ENCODE data around the gene KLRG1. TPM values are rescaled to one million over a fixed set of nuclear protein-coding genes. Genes with fewer than 3 reads are reported as not detected.

KLRG1 gene
- total RNA-seq, 2 donors from 2014 or later, result 6.7 to 23.2 TPM

DNA sequence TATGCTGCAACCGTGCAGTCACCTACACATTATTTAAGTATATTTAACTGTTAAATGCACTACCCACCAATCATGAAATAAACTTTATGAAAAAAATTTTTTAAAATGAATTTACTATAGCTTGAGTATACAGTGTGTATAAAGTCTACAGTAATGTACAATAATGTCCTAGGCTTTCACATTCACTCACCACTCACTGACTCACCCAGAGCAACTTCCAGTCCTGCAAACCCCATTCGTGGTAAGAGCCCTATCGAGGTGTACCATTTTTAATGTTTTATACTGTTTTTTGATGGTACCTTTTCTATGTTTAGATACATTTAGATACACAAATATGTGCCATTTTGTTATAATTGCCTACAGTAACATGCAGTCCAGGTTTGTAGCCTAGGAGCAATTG is 48.1 kb downstream of the KLRG1 start:
- peaks cover 37 to 45% of the 10 kb centered on the region in 2 donors for H3K4me1 Mint-ChIP-seq (ENCODE audit: low read depth in 2 of 2)
- no peak for ATAC-seq

GRCh38 chr12:9039397-9039977 is 50.1 kb downstream of the KLRG1 start:
- Mint-ChIP-seq H3K4me1 (ENCODE audit: low read depth in 2 of 2) (peaks cover 25 to 33% of the 10 kb centered on the region in 2 donors), H3K9me3 (no peaks in the 10 kb centered on the region), H3K27me3 (no peaks in the 10 kb centered on the region), H3K36me3 (no peaks in the 10 kb centered on the region), H3K27ac (peak overlapping the region; percentile 16 to 49), H3K4me3 (peak overlapping the region; percentile 48)
- DNase-seq (ENCODE audit: low spot score) (no peak), ATAC-seq (peak; percentile 63 to 70)

More for the DNA sequence above, 48.1 kb downstream of the KLRG1 start:
- Mint-ChIP-seq H3K27me3 (no peaks in the 10 kb centered on the region), H3K36me3 (no peaks in the 10 kb centered on the region), H3K27ac (peak overlapping the region; percentile 16 to 49), H3K4me3 (peak overlapping the region; percentile 8), H3K9me3 (no peaks in the 10 kb centered on the region)
- DNase-seq (ENCODE audit: low spot score), result no peak

- H3K27me3 Mint-ChIP-seq, result no peaks in the 10 kb centered on the region
- ATAC-seq, result no peak
- no peak for DNase-seq (ENCODE audit: low spot score)
- H3K4me1 Mint-ChIP-seq (ENCODE audit: low read depth in 2 of 2), result peaks cover 26 to 32% of the 10 kb centered on the region in 2 donors
- peak overlapping the region in 1 of 2 donors; percentile 33 for H3K27ac Mint-ChIP-seq
- peaks cover 1% of the 10 kb centered on the region for H3K9me3 Mint-ChIP-seq
- no peaks in the 10 kb centered on the region for H3K36me3 Mint-ChIP-seq
- H3K4me3 Mint-ChIP-seq, result no peak overlapping the region
Observed at GRCh38 chr12:9040484-9041186, 51.3 kb downstream of the KLRG1 start.

DNA sequence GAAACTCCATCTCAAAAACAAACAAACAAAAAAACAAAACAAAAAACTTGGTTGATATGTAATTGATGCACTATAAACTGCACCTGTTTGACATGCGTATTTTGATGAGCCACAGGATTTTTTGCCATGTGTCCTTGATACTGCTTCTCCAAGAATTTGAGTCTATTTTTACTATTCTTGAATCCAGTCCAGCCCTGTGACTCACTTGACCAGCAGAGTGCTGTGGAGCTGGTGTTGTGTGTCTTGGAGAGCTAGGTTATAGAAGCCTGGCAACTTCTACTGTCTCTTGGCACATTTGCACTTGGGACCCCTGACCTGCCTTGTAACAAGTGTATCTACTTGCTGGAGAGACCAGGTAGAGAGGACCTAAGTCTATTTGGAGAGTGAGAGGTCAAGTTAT is 52.0 kb downstream of the KLRG1 start:
- H3K36me3 Mint-ChIP-seq, result no peaks in the 10 kb centered on the region
- peaks cover 27 to 35% of the 10 kb centered on the region in 2 donors for H3K4me1 Mint-ChIP-seq (ENCODE audit: low read depth in 2 of 2)
- no peak overlapping the region for H3K27ac Mint-ChIP-seq
- H3K9me3 Mint-ChIP-seq, result peaks cover 3% of the 10 kb centered on the region
- no peak for ATAC-seq
- no peak overlapping the region for H3K4me3 Mint-ChIP-seq
- H3K27me3 Mint-ChIP-seq, result no peaks in the 10 kb centered on the region
- no peak for DNase-seq (ENCODE audit: low spot score)

GRCh38 chr12:9043766-9044165 is 54.4 kb downstream of the KLRG1 start:
- H3K4me1 Mint-ChIP-seq (ENCODE audit: low read depth in 2 of 2), result peaks cover 18 to 27% of the 10 kb centered on the region in 2 donors
- ATAC-seq, result no peak
- peaks cover 3% of the 10 kb centered on the region for H3K9me3 Mint-ChIP-seq
- H3K4me3 Mint-ChIP-seq, result no peak overlapping the region
- peak overlapping the region in 1 of 2 donors; percentile 52 for H3K27ac Mint-ChIP-seq
- H3K27me3 Mint-ChIP-seq, result no peaks in the 10 kb centered on the region
- no peaks in the 10 kb centered on the region for H3K36me3 Mint-ChIP-seq
- DNase-seq (ENCODE audit: low spot score), result no peak

- H3K4me1 Mint-ChIP-seq (ENCODE audit: low read depth in 2 of 2), result peaks cover 9 to 19% of the 10 kb centered on the region in 2 donors
- H3K9me3 Mint-ChIP-seq, result peaks cover 3% of the 10 kb centered on the region
- no peak overlapping the region for H3K27ac Mint-ChIP-seq
- no peak for DNase-seq (ENCODE audit: low spot score)
- no peak for ATAC-seq
- no peak overlapping the region for H3K4me3 Mint-ChIP-seq
- H3K27me3 Mint-ChIP-seq, result no peaks in the 10 kb centered on the region
- no peaks in the 10 kb centered on the region for H3K36me3 Mint-ChIP-seq
Observed at GRCh38 chr12:9047105-9047504, 57.8 kb downstream of the KLRG1 start.

- H3K9me3 Mint-ChIP-seq, result peaks cover 3% of the 10 kb centered on the region
- no peak overlapping the region for H3K4me3 Mint-ChIP-seq
- DNase-seq (ENCODE audit: low spot score) (no peak), ATAC-seq (no peak)
- H3K27ac Mint-ChIP-seq, result peak overlapping the region; percentile 3 to 45
- H3K4me1 Mint-ChIP-seq (ENCODE audit: low read depth in 2 of 2), result peaks cover 6 to 14% of the 10 kb centered on the region in 2 donors
- H3K36me3 Mint-ChIP-seq, result no peaks in the 10 kb centered on the region
- H3K27me3 Mint-ChIP-seq, result no peaks in the 10 kb centered on the region
Observed at GRCh38 chr12:9048930-9049329, 59.6 kb downstream of the KLRG1 start.

DNA sequence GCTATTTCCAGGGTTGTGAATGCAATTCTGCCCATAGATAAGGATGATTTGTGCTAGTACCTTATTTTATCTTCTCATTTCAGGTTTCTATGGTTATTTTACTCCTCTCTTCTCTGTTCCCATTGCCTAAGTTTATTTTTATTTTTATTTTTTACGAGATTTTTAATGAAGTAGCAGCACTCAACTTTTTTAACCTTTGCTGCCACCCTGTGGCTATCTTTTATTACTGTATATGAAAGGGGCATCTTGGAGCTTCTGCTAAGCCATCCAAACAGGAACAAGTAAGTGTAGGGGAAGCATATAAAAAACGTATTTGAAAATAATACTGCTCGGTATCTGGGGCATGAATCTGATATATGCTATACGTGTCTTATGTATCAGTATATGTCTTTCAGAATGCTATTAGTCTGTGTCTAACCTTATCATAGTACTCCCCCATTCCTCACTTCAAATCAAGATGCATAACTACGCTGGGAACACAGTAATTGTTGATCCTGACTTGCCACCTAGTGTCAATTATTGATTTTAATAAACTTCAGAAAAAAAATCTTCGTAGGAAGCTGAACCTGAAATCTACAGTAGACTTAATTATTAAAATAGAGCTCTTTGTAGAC is 60.3 kb downstream of the KLRG1 start:
- Mint-ChIP-seq H3K4me3 (no peak overlapping the region), H3K4me1 (ENCODE audit: low read depth in 2 of 2) (peaks cover 6 to 14% of the 10 kb centered on the region in 2 donors), H3K9me3 (peaks cover 3% of the 10 kb centered on the region), H3K27ac (peak overlapping the region in 1 of 2 donors; percentile 3), H3K36me3 (no peaks in the 10 kb centered on the region), H3K27me3 (no peaks in the 10 kb centered on the region)
- ATAC-seq, result peak in 1 of 2 donors; percentile 65
- DNase-seq (ENCODE audit: low spot score), result no peak

DNA sequence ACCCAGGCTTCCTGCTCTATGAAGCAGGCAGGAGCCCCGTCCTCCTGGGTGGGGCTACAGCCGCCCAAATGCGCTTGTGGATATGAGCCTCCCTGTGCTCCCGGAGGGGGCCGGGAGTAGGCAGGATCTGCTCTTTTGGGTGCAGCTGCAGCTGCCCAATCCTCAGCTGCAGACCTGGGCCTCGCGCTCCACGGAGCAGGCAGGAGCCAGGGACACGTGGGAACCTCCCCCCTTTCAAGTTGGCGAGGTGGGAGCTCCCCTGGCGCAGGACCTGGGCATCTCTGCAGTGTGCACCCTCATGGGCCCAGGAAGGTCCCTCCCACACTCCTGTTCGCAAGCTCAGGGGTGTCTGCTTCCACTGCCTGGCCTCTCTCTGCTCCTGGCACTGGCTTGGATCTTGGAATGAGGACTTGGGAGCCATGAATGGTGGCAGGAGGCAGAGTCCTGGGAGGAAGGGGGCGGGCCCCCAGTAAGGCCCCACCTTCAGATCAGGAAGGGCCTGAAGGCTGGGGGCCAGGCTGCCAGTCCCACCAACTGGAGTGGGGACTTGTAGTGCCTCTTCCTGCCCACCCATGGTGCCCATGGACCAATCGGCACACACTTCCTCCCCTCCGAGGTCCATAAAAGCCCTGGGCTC is 61.3 kb downstream of the KLRG1 start:
- no peak overlapping the region for H3K4me3 Mint-ChIP-seq
- ATAC-seq, result no peak
- H3K4me1 Mint-ChIP-seq (ENCODE audit: low read depth in 2 of 2), result peaks cover 5 to 14% of the 10 kb centered on the region in 2 donors
- no peaks in the 10 kb centered on the region for H3K36me3 Mint-ChIP-seq
- DNase-seq (ENCODE audit: low spot score), result no peak
- H3K27ac Mint-ChIP-seq, result no peak overlapping the region
- peaks cover 2% of the 10 kb centered on the region for H3K9me3 Mint-ChIP-seq
- H3K27me3 Mint-ChIP-seq, result no peaks in the 10 kb centered on the region

GRCh38 chr12:9051158-9051550 is 61.8 kb downstream of the KLRG1 start:
- Mint-ChIP-seq H3K9me3 (no peaks in the 10 kb centered on the region), H3K27me3 (no peaks in the 10 kb centered on the region), H3K4me3 (no peak overlapping the region), H3K36me3 (no peaks in the 10 kb centered on the region), H3K27ac (peak overlapping the region in 1 of 2 donors; percentile 13), H3K4me1 (ENCODE audit: low read depth in 2 of 2) (peaks cover 2 to 8% of the 10 kb centered on the region in 2 donors)
- DNase-seq (ENCODE audit: low spot score) (no peak), ATAC-seq (no peak)

DNA sequence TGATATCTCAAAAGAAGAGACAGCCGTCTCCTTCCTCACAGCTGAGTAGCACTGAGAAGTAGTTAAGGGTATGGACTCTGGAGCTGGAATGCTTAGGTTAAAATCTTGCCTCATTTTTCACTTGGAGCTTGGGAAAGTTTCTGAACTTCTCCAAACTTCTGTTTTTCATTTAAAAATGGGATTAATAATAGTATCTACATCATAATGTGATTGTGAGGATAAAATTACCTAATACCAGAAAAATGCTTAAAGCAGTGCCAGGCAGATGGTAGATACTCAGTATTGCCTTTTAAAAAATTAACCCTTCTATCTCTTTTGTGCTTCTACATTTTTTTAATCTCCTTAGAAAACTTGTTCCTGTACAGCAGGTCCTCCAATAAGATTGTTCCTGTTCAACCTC is 63.3 kb downstream of the KLRG1 start:
- no peaks in the 10 kb centered on the region for H3K9me3 Mint-ChIP-seq
- H3K36me3 Mint-ChIP-seq, result no peaks in the 10 kb centered on the region
- no peak overlapping the region for H3K27ac Mint-ChIP-seq
- no peaks in the 10 kb centered on the region for H3K27me3 Mint-ChIP-seq
- no peak overlapping the region for H3K4me3 Mint-ChIP-seq
- DNase-seq (ENCODE audit: low spot score), result no peak
- ATAC-seq, result no peak
- H3K4me1 Mint-ChIP-seq (ENCODE audit: low read depth in 2 of 2), result peaks cover 0 to 4% of the 10 kb centered on the region in 2 donors
